GM12864 (cell line): Measurements from ENCODE around the gene OAF.
A peak's percentile ranks its signal among the peaks of the same experiment; 100 is the strongest.

Source experiments
- DNase-seq: peaks from one replicate; pipeline ENCODE4 v3.0.0-alpha.2; 2011; ENCODE audit warnings: low read depth
- H3K4me3 ChIP-seq: 2 replicates; pipeline ENCODE4 v1.5.1; 2011; ENCODE audit warnings: mild to moderate bottlenecking, low read depth, low read length, control low read depth
- TF ChIP-seq, protein P1 (sequence below): IDR thresholded peaks from 2 replicates; pipeline ENCODE4 v1.5.1; 2011; ENCODE audit warnings: low read depth, mild to moderate bottlenecking, moderate library complexity, low read length, control low read depth, inconsistent platforms; ENCODE audit errors: missing control alignments

OAF gene

DNA sequence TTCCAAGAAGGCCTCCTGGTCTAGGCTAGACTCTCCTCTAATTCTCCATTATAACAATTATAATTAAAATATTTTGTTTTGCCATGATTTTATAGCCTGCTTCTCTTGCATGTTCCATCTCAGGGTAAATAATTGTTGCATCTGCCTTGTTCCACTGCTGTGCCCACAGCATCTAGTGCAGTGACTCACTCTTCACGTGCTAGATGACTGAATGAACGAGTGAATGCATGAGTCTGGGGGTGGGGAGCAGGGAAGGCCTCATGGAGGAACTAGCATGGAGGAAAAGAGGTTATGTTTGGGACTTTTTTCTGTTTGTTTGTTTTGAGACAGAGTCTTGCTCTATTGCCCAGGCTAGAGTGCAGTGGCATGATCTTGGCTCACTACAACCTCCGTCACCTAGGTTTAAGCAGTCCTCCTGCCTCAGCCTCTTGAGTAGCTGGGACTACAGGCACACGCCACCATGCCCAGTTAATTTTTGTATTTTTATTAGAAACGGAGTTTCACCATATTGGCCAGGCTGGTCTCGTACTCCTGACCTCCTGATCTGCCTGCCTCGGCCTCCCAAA is 5.2 kb upstream of the OAF start:
- no peak for DNase-seq
- TF ChIP-seq, protein P1, sequence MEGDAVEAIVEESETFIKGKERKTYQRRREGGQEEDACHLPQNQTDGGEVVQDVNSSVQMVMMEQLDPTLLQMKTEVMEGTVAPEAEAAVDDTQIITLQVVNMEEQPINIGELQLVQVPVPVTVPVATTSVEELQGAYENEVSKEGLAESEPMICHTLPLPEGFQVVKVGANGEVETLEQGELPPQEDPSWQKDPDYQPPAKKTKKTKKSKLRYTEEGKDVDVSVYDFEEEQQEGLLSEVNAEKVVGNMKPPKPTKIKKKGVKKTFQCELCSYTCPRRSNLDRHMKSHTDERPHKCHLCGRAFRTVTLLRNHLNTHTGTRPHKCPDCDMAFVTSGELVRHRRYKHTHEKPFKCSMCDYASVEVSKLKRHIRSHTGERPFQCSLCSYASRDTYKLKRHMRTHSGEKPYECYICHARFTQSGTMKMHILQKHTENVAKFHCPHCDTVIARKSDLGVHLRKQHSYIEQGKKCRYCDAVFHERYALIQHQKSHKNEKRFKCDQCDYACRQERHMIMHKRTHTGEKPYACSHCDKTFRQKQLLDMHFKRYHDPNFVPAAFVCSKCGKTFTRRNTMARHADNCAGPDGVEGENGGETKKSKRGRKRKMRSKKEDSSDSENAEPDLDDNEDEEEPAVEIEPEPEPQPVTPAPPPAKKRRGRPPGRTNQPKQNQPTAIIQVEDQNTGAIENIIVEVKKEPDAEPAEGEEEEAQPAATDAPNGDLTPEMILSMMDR, result no peak
- no peak overlapping the region for H3K4me3 ChIP-seq

- DNase-seq, result no peak
These were observed 3.3 kb upstream of the OAF start for GRCh38 chr11:120207512-120207911.

DNA sequence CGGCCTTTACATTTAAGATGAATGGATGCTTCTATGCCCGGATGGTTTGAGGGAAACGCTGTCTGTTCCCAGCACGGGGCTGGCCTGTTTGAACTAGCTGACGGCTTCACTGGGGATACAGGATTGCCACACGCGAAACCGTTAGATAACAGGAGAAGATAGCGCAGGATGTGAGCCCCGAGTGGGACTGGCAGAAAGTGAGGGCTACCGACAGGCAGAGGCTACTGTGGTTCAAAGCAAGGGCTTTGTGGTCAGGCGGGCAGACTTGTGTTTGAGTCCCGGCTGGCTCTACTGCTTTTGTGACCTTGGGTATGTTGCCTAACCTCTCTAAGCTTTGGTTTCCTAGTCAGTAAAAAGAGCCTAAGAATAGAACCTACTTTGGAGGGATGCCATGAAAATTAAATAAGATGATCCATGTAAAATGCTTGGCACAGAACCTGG is 2.8 kb upstream of the OAF start:
- DNase-seq, result no peak
- TF ChIP-seq, protein P1, result no peak
- H3K4me3 ChIP-seq, result no peak overlapping the region

More at GRCh38 chr11:120207512-120207911, 3.3 kb upstream of the OAF start:
- TF ChIP-seq, protein P1, result no peak
- no peak overlapping the region for H3K4me3 ChIP-seq

DNA sequence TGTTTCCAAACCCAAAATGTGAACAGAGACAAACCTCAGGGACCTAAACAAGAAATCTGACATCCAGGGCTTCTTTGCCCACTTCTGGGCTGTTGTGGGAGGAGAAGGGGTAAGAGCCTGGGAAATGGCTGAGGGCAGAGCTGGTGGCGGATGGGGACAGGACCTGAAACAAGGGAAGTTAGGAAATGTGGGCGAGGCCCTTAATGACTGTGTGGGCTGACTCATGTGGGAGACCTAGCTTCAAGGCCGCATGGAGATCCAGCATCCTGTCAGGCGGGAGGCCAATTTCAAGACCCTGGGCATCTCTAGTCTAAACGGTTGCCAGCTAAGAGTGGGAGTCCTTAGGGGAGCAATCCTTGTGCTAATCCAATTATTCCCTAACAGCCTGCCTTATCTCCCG is 2.1 kb upstream of the OAF start:
- no peak for DNase-seq
- TF ChIP-seq, protein P1, result no peak
- no peak overlapping the region for H3K4me3 ChIP-seq

GRCh38 chr11:120209746-120210625 is 846 bp upstream of the OAF start:
- TF ChIP-seq, protein P1, result no peak
- no peak for DNase-seq
- peak overlapping the region; percentile 66 for H3K4me3 ChIP-seq

DNA sequence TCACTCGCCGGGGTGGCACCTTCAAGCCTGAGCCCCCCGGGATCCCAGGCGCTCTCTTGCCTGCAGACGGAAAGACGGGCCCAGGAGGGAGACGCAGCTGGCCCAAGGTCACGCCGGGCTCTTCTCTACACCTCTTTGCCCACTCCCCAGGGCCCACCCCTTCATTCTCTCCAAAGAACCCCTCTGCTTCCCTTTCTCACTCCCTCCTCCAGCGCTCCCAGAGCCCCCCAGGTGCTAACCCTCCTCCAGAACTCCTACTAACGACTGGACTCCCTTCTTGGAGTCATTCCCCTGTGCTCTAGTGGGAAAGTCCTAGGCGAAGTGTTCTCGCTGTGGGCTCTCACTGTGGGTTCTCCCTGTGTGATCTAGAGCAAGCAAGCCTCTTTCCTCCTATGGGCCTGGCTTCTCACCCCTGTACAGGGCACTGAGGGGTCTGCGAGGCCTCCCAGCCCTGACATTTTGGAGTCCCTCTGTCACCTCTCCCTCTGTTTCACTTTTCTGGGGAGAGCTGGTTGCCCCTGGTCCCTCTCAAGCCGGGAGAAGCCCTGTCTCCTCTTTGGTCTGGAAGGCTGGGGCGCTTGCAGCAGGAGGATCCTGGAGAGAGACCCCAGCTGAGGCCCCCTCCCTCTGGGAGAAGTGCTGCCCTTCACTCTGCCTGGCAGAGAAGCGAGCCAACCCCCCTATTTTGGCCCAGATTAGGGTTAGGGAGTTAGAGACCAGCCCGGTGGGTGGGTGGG is 858 bp downstream of the OAF start:
- DNase-seq, result no peak
- peak overlapping the region; percentile 66 for H3K4me3 ChIP-seq

More for the DNA sequence above, 858 bp downstream of the OAF start:
- TF ChIP-seq, protein P1, result no peak
